UCSD-AML1 (cell line): ENCODE results near the gene SMYD1.

Experiments used
- DNase-seq: peaks from one replicate; lab custom pipeline; 2025; ENCODE audit not compliant: unreplicated experiment; lab: John Stamatoyannopoulos, UW

SMYD1 gene

GRCh38 chr2:88121678-88122077, 54.1 kb downstream of the SMYD1 start:
- no peak for DNase-seq

GRCh38 chr2:88122141-88122884, 54.7 kb downstream of the SMYD1 start:
- DNase-seq = no peak

GRCh38 chr2:88123164-88123974, 55.7 kb downstream of the SMYD1 start:
- DNase-seq = no peak

GRCh38 chr2:88123975-88124917, 56.6 kb downstream of the SMYD1 start:
- DNase-seq = no peak

GRCh38 chr2:88125344-88125923, 57.8 kb downstream of the SMYD1 start:
- no peak for DNase-seq

GRCh38 chr2:88125924-88126771, 58.5 kb downstream of the SMYD1 start:
- DNase-seq = no peak

- DNase-seq = no peak
Observed at GRCh38 chr2:88126772-88127637, 59.4 kb downstream of the SMYD1 start.

- no peak for DNase-seq
Observed at GRCh38 chr2:88127638-88127887, 59.9 kb downstream of the SMYD1 start.

GRCh38 chr2:88127888-88128653, 60.4 kb downstream of the SMYD1 start, which contains the start of gene FABP1:
Gene FABP1 (minus strand): TSS chr2:88128062. CDS start chr2:88128017, 45 bp downstream.
- no peak for DNase-seq

GRCh38 chr2:88128654-88129312, 61.2 kb downstream of the SMYD1 start:
- DNase-seq = no peak

- no peak for DNase-seq
Observed at GRCh38 chr2:88129313-88129959, 61.8 kb downstream of the SMYD1 start.

GRCh38 chr2:88131201-88131998, 63.8 kb downstream of the SMYD1 start:
- no peak for DNase-seq

- no peak for DNase-seq
Observed at GRCh38 chr2:88131999-88132368, 64.4 kb downstream of the SMYD1 start.

GRCh38 chr2:88133875-88134274, 66.2 kb downstream of the SMYD1 start:
- no peak for DNase-seq

- DNase-seq = no peak
Observed at GRCh38 chr2:88136817-88137216, 69.2 kb downstream of the SMYD1 start.

- DNase-seq = no peak
Observed at GRCh38 chr2:88137833-88138232, 70.2 kb downstream of the SMYD1 start.
